Mesendoderm (in vitro differentiated cells): ENCODE measurements around the gene GLYR1. TPM values are rescaled to one million over a fixed set of nuclear protein-coding genes. Genes with fewer than 3 reads are reported as not detected.

Source experiments
- DNase-seq: peaks from one replicate; pipeline ENCODE4 v3.0.0; 2013
- H2AK5ac ChIP-seq: 2 replicates; pipeline ENCODE4 v1.6.1; 2013; ENCODE audit warnings: low read length, inconsistent platforms
- H2BK120ac ChIP-seq: 2 replicates; pipeline ENCODE4 v1.6.1; 2013; ENCODE audit warnings: low read depth, mild to moderate bottlenecking, low read length, moderate library complexity, mixed read lengths
- H2BK15ac ChIP-seq: replicated peaks from 2 replicates; pipeline ENCODE4 v1.6.1; 2013; ENCODE audit warnings: low read depth, mild to moderate bottlenecking, moderate library complexity
- H2BK5ac ChIP-seq: 2 replicates; pipeline ENCODE4 v1.6.1; 2013; ENCODE audit warnings: low read length, inconsistent platforms
- H3K18ac ChIP-seq: 2 replicates; pipeline ENCODE4 v1.6.1; 2013; ENCODE audit warnings: mild to moderate bottlenecking, low read length, mixed read lengths
- H3K23ac ChIP-seq: one replicate; pipeline ENCODE4 v1.6.1; 2013; ENCODE audit warnings: low read length
- H3K27ac ChIP-seq: 2 replicates; pipeline ENCODE4 v1.5.1; 2013; ENCODE audit warnings: low read depth, mild to moderate bottlenecking, inconsistent platforms, low read length, moderate library complexity
- H3K27me3 ChIP-seq: 2 replicates; pipeline ENCODE4 v1.6.1; 2013; ENCODE audit warnings: low read length, control low read depth, mild to moderate bottlenecking, inconsistent platforms; ENCODE audit not compliant: insufficient read depth, poor library complexity
- H3K36me3 ChIP-seq: 2 replicates; pipeline ENCODE4 v1.6.1; 2013; ENCODE audit warnings: low read length, inconsistent platforms; ENCODE audit not compliant: control insufficient read depth, insufficient read depth
- H3K4ac ChIP-seq: one replicate; pipeline ENCODE4 v1.6.1; 2013; ENCODE audit warnings: low read depth, mild to moderate bottlenecking, low read length, moderate library complexity
- H3K4me1 ChIP-seq: 2 replicates; pipeline ENCODE4 v1.6.1; 2013; ENCODE audit warnings: low read depth, low read length, inconsistent platforms; ENCODE audit not compliant: control insufficient read depth
- H3K4me2 ChIP-seq: 2 replicates; pipeline ENCODE4 v1.6.1; 2013; ENCODE audit warnings: low read length
- H3K4me3 ChIP-seq: 2 replicates; pipeline ENCODE4 v1.5.1; 2013; ENCODE audit warnings: mild to moderate bottlenecking, low read length
- H3K56ac ChIP-seq: one replicate; pipeline ENCODE4 v1.6.1; 2013; ENCODE audit warnings: low read length
- H3K79me1 ChIP-seq: 2 replicates; pipeline ENCODE4 v1.6.1; 2013; ENCODE audit warnings: low read length, inconsistent platforms
- H3K79me2 ChIP-seq: 2 replicates; pipeline ENCODE4 v1.6.1; 2013; ENCODE audit warnings: mild to moderate bottlenecking, low read length; ENCODE audit not compliant: control insufficient read depth, insufficient read depth
- H3K9ac ChIP-seq: 2 replicates; pipeline ENCODE4 v1.6.1; 2013; ENCODE audit warnings: low read length, inconsistent platforms
- H4K5ac ChIP-seq: one replicate; pipeline ENCODE4 v1.6.1; 2013; ENCODE audit warnings: low read length
- H4K8ac ChIP-seq: one replicate; pipeline ENCODE4 v1.6.1; 2013; ENCODE audit warnings: low read depth, mild to moderate bottlenecking, control low read depth, low read length, moderate library complexity
- WGBS: extraction: QIAGEN DNeasy Blood & Tissue Kit; methylation state at CpG from one replicate; pipeline ENCODE4 v1.1.7; 2013; ENCODE audit warnings: low lambda C conversion rate, missing lambda C conversion rate; ENCODE audit not compliant: insufficient coverage; ENCODE audit errors: extremely low coverage; 5-methylcytosine and 5-hydroxymethylcytosine counted together
- small RNA-seq: library from polyadenylated mRNA; stranded (forward); fragments of <200 nt; extraction: miRNeasy Mini kit (QIAGEN cat#:217004); gene quantifications from one replicate; pipeline ENCODE3, GENCODE V24; 2013; ENCODE audit not compliant: insufficient read depth

The GLYR1 gene

GRCh38 chr16:4760221-4760910 is 86.7 kb downstream of the GLYR1 start:
- peaks cover 8% of the 10 kb centered on the region for H3K36me3 ChIP-seq
- H3K4ac ChIP-seq, result no peak overlapping the region
- no peak overlapping the region for H3K9ac ChIP-seq
- no peaks in the 10 kb centered on the region for H3K79me2 ChIP-seq
- H3K18ac ChIP-seq, result no peak overlapping the region
- H2BK5ac ChIP-seq, result no peak overlapping the region
- H2AK5ac ChIP-seq, result no peak overlapping the region
- no CpG with 5 or more reads among the region's 23 CpGs for WGBS
- H3K4me3 ChIP-seq, result no peak overlapping the region
- H4K8ac ChIP-seq, result no peak overlapping the region
- H2BK120ac ChIP-seq, result no peak overlapping the region
- H2BK15ac ChIP-seq, result no peak overlapping the region
- H3K27ac ChIP-seq, result no peak overlapping the region
- no peaks in the 10 kb centered on the region for H3K4me1 ChIP-seq
- no peak overlapping the region for H4K5ac ChIP-seq
- no peak overlapping the region for H3K4me2 ChIP-seq
- no peak for DNase-seq
- H3K23ac ChIP-seq, result no peak overlapping the region
- H3K56ac ChIP-seq, result no peak overlapping the region
- peaks cover 5% of the 10 kb centered on the region for H3K79me1 ChIP-seq
- H3K27me3 ChIP-seq, result no peaks in the 10 kb centered on the region

GRCh38 chr16:4755687-4756086 is 91.4 kb downstream of the GLYR1 start:
- Histone ChIP-seq H3K4me3 (peak overlapping the region; percentile 15), H3K4me1 (no peaks in the 10 kb centered on the region), H3K36me3 (peaks cover 12% of the 10 kb centered on the region), H2BK5ac (no peak overlapping the region), H3K56ac (no peak overlapping the region), H2BK15ac (no peak overlapping the region), H2BK120ac (no peak overlapping the region), H3K79me1 (peaks cover 2% of the 10 kb centered on the region), H3K4ac (no peak overlapping the region), H4K5ac (no peak overlapping the region), H3K27ac (no peak overlapping the region), H3K79me2 (no peaks in the 10 kb centered on the region), H3K9ac (no peak overlapping the region), H3K4me2 (no peak overlapping the region), H3K23ac (no peak overlapping the region), H3K27me3 (no peaks in the 10 kb centered on the region), H3K18ac (no peak overlapping the region), H2AK5ac (no peak overlapping the region), H4K8ac (no peak overlapping the region)
- no peak for DNase-seq
- no CpG with 5 or more reads among the region's 6 CpGs for WGBS

GRCh38 chr16:4754865-4755264 is 92.2 kb downstream of the GLYR1 start:
- Histone ChIP-seq H2BK5ac (no peak overlapping the region), H3K4me3 (no peak overlapping the region), H3K27me3 (no peaks in the 10 kb centered on the region), H4K5ac (no peak overlapping the region), H3K4ac (no peak overlapping the region), H3K79me2 (no peaks in the 10 kb centered on the region), H3K79me1 (peaks cover 2% of the 10 kb centered on the region), H3K4me1 (no peaks in the 10 kb centered on the region), H2BK120ac (no peak overlapping the region), H4K8ac (no peak overlapping the region), H2BK15ac (no peak overlapping the region), H3K18ac (no peak overlapping the region), H3K27ac (no peak overlapping the region), H3K23ac (no peak overlapping the region), H3K4me2 (no peak overlapping the region), H3K36me3 (peaks cover 9% of the 10 kb centered on the region), H2AK5ac (no peak overlapping the region), H3K9ac (no peak overlapping the region), H3K56ac (no peak overlapping the region)
- no CpG with 5 or more reads among the region's 4 CpGs for WGBS
- DNase-seq, result no peak

- Histone ChIP-seq H3K56ac (no peak overlapping the region), H3K79me2 (no peaks in the 10 kb centered on the region), H3K4ac (no peak overlapping the region), H3K27ac (no peak overlapping the region), H2AK5ac (no peak overlapping the region), H2BK5ac (no peak overlapping the region), H3K4me3 (no peak overlapping the region), H4K5ac (no peak overlapping the region), H3K79me1 (peaks cover 2% of the 10 kb centered on the region), H3K36me3 (peaks cover 8% of the 10 kb centered on the region), H2BK15ac (no peak overlapping the region), H3K9ac (no peak overlapping the region), H2BK120ac (no peak overlapping the region), H3K4me2 (no peak overlapping the region), H3K27me3 (no peaks in the 10 kb centered on the region), H4K8ac (no peak overlapping the region), H3K23ac (no peak overlapping the region), H3K4me1 (no peaks in the 10 kb centered on the region), H3K18ac (no peak overlapping the region)
- no CpG with 5 or more reads among the region's 11 CpGs for WGBS
- no peak for DNase-seq
These were observed 93.9 kb downstream of the GLYR1 start for GRCh38 chr16:4753227-4753626.

Small RNA genes within 50 kb of the gene (small RNA-seq; reads per million reads assigned to genes)
- gene RF00017, result not detected
